ENCODE results near the gene TTPAL.

DNA sequence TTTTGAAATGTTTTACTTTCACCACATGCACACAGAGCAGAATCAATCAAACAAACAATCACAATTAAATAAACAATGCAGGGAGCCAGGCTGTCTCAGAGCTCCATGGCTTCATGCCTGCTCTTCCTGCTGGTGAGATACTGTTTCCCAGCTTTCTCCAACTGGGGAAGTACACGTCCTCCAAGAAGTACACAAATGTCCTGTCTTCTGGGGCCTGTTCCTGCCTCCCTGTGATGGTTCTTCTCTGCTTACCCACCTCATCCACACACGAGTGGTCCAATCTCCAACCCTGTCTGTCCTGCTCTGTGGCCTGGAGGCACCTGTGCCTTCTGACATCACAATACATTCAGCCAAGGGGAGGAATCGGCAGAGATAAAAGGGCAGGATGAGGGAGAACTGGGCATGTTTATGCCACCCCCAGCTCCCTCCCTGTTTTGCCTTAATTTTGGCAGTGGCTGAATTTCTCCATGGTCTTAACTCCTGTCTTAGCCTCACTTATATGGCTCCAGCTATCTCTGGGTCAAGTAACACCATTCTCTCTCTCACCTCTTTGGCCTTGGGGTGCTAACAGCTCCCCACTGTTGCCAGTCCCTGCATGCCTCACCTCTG is 25.3 kb upstream of the TTPAL start:
- TF ChIP-seq EZH2 (IDR thresholded peaks at IDR 0.05; ENCODE audit: low read length, unreplicated experiment) (no peak), EZH2phosphoT487 (IDR thresholded peaks at IDR 0.05; ENCODE audit: borderline replicate concordance, low read length) (no peak)
